T-helper 17 cell (primary cell): Measurements from ENCODE around the gene PIK3C3. TPM values are rescaled to one million over a fixed set of nuclear protein-coding genes. Genes with fewer than 3 reads are reported as not detected.
"Not testable (repeated sequence)": the region's sequence is repeated elsewhere in the genome, so short reads cannot be mapped to it uniquely, and the experiment has no call there.

Source experiments
- ATAC-seq: fragments of 150-1000 bp; cut with Tn5 transposase; 2 replicates; pipeline ENCODE4 v1.10.0; 2021; ENCODE audit warnings: mild to moderate bottlenecking, moderate library complexity
- DNase-seq, 3 donors: peaks; one replicate each; pipeline versions ENCODE4 v3.0.0 to v3.0.0-alpha.2; 2020 to 2021
- H3K9me3 ChIP-seq: one replicate; pipeline ENCODE4 v1.7.0; 2013; ENCODE audit warnings: low read length, mild to moderate bottlenecking; ENCODE audit not compliant: control insufficient read depth, poor library complexity, severe bottlenecking
- H3K27ac Mint-ChIP-seq: one replicate; pipeline ENCODE4 v1.8.0; 2022; ENCODE audit warnings: mild to moderate bottlenecking, moderate library complexity, mixed read lengths
- H3K27me3 Mint-ChIP-seq: one replicate; pipeline ENCODE4 v1.8.0; 2022; ENCODE audit warnings: mixed read lengths
- H3K36me3 Mint-ChIP-seq: one replicate; pipeline ENCODE4 v1.8.0; 2022; ENCODE audit warnings: low read depth, mixed read lengths
- H3K4me1 Mint-ChIP-seq: one replicate; pipeline ENCODE4 v1.8.0; 2022; ENCODE audit warnings: mild to moderate bottlenecking, mixed read lengths
- H3K4me3 Mint-ChIP-seq: one replicate; pipeline ENCODE4 v1.8.0; 2022; ENCODE audit warnings: mild to moderate bottlenecking, moderate library complexity, mixed read lengths
- total RNA-seq, 4 donors: library from RNA in 2 of 4; stranded (reverse) in 2 of 4; gene quantifications; one replicate each; pipeline ENCODE4 v1.2.3 and lab custom pipeline; 2022 to 2026

PIK3C3 gene
- total RNA-seq, 2 donors from 2014 or later, result 53.2 to 57.4 TPM

- Mint-ChIP-seq H3K36me3 (peaks cover 5% of the 10 kb centered on the region), H3K4me1 (peaks cover 9% of the 10 kb centered on the region), H3K27me3 (no peaks in the 10 kb centered on the region), H3K27ac (no peak overlapping the region), H3K4me3 (no peak overlapping the region)
- no peak for DNase-seq
- no peak for ATAC-seq
- no peaks in the 10 kb centered on the region for H3K9me3 ChIP-seq
Measured at GRCh38 chr18:42107691-42108450, 152.8 kb downstream of the PIK3C3 start.

- H3K27ac Mint-ChIP-seq, H3K9me3 ChIP-seq: not testable (repeated sequence)
Measured at GRCh38 chr18:42112147-42112546, 157.1 kb downstream of the PIK3C3 start.

GRCh38 chr18:42112657-42113420 is 157.8 kb downstream of the PIK3C3 start:
- ATAC-seq (no peak), DNase-seq (no peak)
- Mint-ChIP-seq H3K27ac (no peak overlapping the region), H3K27me3 (peaks cover 1% of the 10 kb centered on the region), H3K36me3 (peaks cover 4% of the 10 kb centered on the region), H3K4me1 (peaks cover 16% of the 10 kb centered on the region), H3K4me3 (no peak overlapping the region)
- H3K9me3 ChIP-seq, result no peaks in the 10 kb centered on the region

More at GRCh38 chr18:42112147-42112546, 157.1 kb downstream of the PIK3C3 start:
- not testable (repeated sequence) for H3K36me3 Mint-ChIP-seq, DNase-seq, H3K4me3 Mint-ChIP-seq, H3K27me3 Mint-ChIP-seq, ATAC-seq
- H3K4me1 Mint-ChIP-seq, result peaks cover 16% of the 10 kb centered on the region

GRCh38 chr18:42113529-42114191 is 158.6 kb downstream of the PIK3C3 start:
- H3K4me1 Mint-ChIP-seq, result peaks cover 14% of the 10 kb centered on the region

GRCh38 chr18:42114310-42114943 is 159.4 kb downstream of the PIK3C3 start:
- no peaks in the 10 kb centered on the region for H3K9me3 ChIP-seq
- no peak overlapping the region for H3K27ac Mint-ChIP-seq
- H3K36me3 Mint-ChIP-seq, result peaks cover 9% of the 10 kb centered on the region
- peaks cover 13% of the 10 kb centered on the region for H3K4me1 Mint-ChIP-seq
- no peak overlapping the region for H3K4me3 Mint-ChIP-seq
- peaks cover 12% of the 10 kb centered on the region for H3K27me3 Mint-ChIP-seq
- DNase-seq (peak in 2 of 3 donors; percentile 11 to 28), ATAC-seq (peak; percentile 79)

More at GRCh38 chr18:42113529-42114191, 158.6 kb downstream of the PIK3C3 start:
- ATAC-seq (no peak), DNase-seq (no peak)
- peaks cover 9% of the 10 kb centered on the region for H3K27me3 Mint-ChIP-seq
- no peak overlapping the region for H3K4me3 Mint-ChIP-seq
- H3K27ac Mint-ChIP-seq, result no peak overlapping the region
- peaks cover 7% of the 10 kb centered on the region for H3K36me3 Mint-ChIP-seq
- H3K9me3 ChIP-seq, result no peaks in the 10 kb centered on the region

GRCh38 chr18:42126586-42126985 is 171.6 kb downstream of the PIK3C3 start:
- Mint-ChIP-seq H3K36me3 (no peaks in the 10 kb centered on the region), H3K27ac (no peak overlapping the region), H3K4me3 (no peak overlapping the region)

GRCh38 chr18:42131066-42131929 is 176.3 kb downstream of the PIK3C3 start:
- H3K27me3 Mint-ChIP-seq, result no peaks in the 10 kb centered on the region
- H3K36me3 Mint-ChIP-seq, result peaks cover 3% of the 10 kb centered on the region

More at GRCh38 chr18:42126586-42126985, 171.6 kb downstream of the PIK3C3 start:
- ATAC-seq (no peak), DNase-seq (no peak)
- H3K9me3 ChIP-seq, result no peaks in the 10 kb centered on the region
- H3K27me3 Mint-ChIP-seq, result peaks cover 4% of the 10 kb centered on the region
- H3K4me1 Mint-ChIP-seq, result peaks cover 2% of the 10 kb centered on the region

GRCh38 chr18:42131930-42132244 is 176.9 kb downstream of the PIK3C3 start:
- no peaks in the 10 kb centered on the region for H3K27me3 Mint-ChIP-seq
- H3K36me3 Mint-ChIP-seq, result peaks cover 3% of the 10 kb centered on the region
- ATAC-seq (no peak), DNase-seq (no peak)
- H3K4me1 Mint-ChIP-seq, result peaks cover 2% of the 10 kb centered on the region
- no peak overlapping the region for H3K27ac Mint-ChIP-seq
- no peak overlapping the region for H3K4me3 Mint-ChIP-seq
- no peaks in the 10 kb centered on the region for H3K9me3 ChIP-seq

More at GRCh38 chr18:42131066-42131929, 176.3 kb downstream of the PIK3C3 start:
- Mint-ChIP-seq H3K4me3 (no peak overlapping the region), H3K27ac (no peak overlapping the region), H3K4me1 (peaks cover 2% of the 10 kb centered on the region)
- ATAC-seq, result no peak
- no peak for DNase-seq
- H3K9me3 ChIP-seq, result no peaks in the 10 kb centered on the region
